ENCODE data around the gene ACR. TPM values are rescaled to one million over a fixed set of nuclear protein-coding genes. Genes with fewer than 3 reads are reported as not detected.
A peak's percentile ranks its signal among the peaks of the same experiment; 100 is the strongest.

The ACR gene
- total RNA-seq, 1 donor from 2014 or later: 2.8 TPM

DNA sequence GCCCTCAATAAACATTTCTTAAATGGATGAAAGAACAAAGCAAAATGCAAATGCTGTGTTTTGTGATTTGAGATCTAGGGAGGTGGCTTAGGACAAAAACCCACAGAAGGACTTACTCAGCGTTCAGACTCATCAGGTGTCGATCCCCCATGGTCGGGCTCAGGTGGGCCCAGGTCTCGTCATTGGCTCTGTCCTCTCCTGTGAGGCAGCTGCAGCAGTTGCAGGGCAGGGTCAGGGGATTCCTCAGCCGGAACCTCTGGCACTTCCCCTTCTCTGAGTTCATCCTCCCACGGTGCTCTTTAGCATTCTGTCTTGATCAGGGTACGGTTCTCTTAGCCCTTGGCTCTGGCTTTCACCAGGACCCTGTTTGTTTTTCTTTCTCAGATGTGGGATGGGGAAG is 14.0 kb upstream of the ACR start:
- H3K27me3 Mint-ChIP-seq (ENCODE audit: unreplicated experiment): peaks cover 59% of the 10 kb centered on the region
- no peak for DNase-seq (ENCODE audit: low spot score)

GRCh38 chr22:50724616-50725015 is 13.4 kb upstream of the ACR start:
- Mint-ChIP-seq H3K4me1 (ENCODE audit: unreplicated experiment) (peaks cover 18% of the 10 kb centered on the region), H3K36me3 (ENCODE audit: low read depth, unreplicated experiment) (peaks cover 60% of the 10 kb centered on the region), H3K27ac (ENCODE audit: unreplicated experiment) (no peak overlapping the region), H3K27me3 (ENCODE audit: unreplicated experiment) (peaks cover 57% of the 10 kb centered on the region), H3K4me3 (ENCODE audit: unreplicated experiment) (no peak overlapping the region), H3K9me3 (ENCODE audit: unreplicated experiment) (no peaks in the 10 kb centered on the region)
- no peak for TF ChIP-seq CTCF (IDR thresholded peaks at IDR 0.05; ENCODE audit: unreplicated experiment)
- no peak for DNase-seq (ENCODE audit: low spot score)

More for the DNA sequence above, 14.0 kb upstream of the ACR start:
- H3K27ac Mint-ChIP-seq (ENCODE audit: unreplicated experiment): peak overlapping the region; percentile 71
- no peaks in the 10 kb centered on the region for H3K9me3 Mint-ChIP-seq (ENCODE audit: unreplicated experiment)
- peaks cover 62% of the 10 kb centered on the region for H3K36me3 Mint-ChIP-seq (ENCODE audit: low read depth, unreplicated experiment)
- H3K4me1 Mint-ChIP-seq (ENCODE audit: unreplicated experiment): peaks cover 22% of the 10 kb centered on the region
- no peak for TF ChIP-seq CTCF (IDR thresholded peaks at IDR 0.05; ENCODE audit: unreplicated experiment)
- peak overlapping the region; percentile 72 for H3K4me3 Mint-ChIP-seq (ENCODE audit: unreplicated experiment)

- Mint-ChIP-seq H3K4me1 (ENCODE audit: unreplicated experiment) (peaks cover 24% of the 10 kb centered on the region), H3K9me3 (ENCODE audit: unreplicated experiment) (no peaks in the 10 kb centered on the region), H3K4me3 (ENCODE audit: unreplicated experiment) (peak overlapping the region; percentile 69), H3K27ac (ENCODE audit: unreplicated experiment) (no peak overlapping the region), H3K27me3 (ENCODE audit: unreplicated experiment) (peaks cover 63% of the 10 kb centered on the region), H3K36me3 (ENCODE audit: low read depth, unreplicated experiment) (peaks cover 65% of the 10 kb centered on the region)
- no peak for TF ChIP-seq CTCF (IDR thresholded peaks at IDR 0.05; ENCODE audit: unreplicated experiment)
- no peak for DNase-seq (ENCODE audit: low spot score)
Measured at GRCh38 chr22:50725597-50725996, 12.4 kb upstream of the ACR start.

DNA sequence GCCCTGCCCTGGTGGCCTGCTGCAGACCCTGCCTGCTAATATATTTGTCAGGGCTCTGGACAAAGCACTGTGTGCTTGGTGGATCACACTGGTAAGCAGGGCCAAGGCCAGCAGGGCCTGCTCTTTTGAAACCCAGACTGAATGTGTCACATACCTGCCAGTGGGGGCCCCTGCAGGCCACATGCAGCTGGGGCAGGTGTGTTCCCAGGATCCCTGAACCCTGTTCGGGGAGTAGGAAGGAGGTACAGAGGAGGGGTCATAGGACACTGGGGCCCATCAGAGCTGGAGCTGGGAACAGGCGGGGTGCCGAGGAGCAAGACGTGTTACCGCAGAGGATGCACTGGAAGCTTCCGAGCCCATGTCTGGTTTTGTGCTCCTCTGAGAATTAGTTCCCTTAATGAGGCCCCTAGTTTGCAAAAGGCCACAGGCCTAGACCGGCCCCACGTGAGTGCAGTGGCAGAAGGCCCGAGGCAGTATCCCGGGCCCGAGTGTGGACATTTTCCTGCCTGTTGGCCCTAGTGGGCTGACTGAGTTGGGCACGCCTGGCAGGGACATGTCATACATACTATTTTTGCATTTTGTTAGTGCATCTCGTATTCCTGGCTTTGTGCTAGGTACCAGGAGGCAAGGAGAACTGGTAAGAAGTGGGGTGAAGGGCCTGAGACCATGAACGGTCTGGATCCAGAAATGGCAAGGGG is 11.2 kb upstream of the ACR start:
- H3K27me3 Mint-ChIP-seq (ENCODE audit: unreplicated experiment): peaks cover 63% of the 10 kb centered on the region
- peak overlapping the region; percentile 80 for H3K27ac Mint-ChIP-seq (ENCODE audit: unreplicated experiment)
- no peak for DNase-seq (ENCODE audit: low spot score)
- H3K36me3 Mint-ChIP-seq (ENCODE audit: low read depth, unreplicated experiment): peaks cover 65% of the 10 kb centered on the region
- H3K9me3 Mint-ChIP-seq (ENCODE audit: unreplicated experiment): no peaks in the 10 kb centered on the region
- peaks cover 24% of the 10 kb centered on the region for H3K4me1 Mint-ChIP-seq (ENCODE audit: unreplicated experiment)
- TF ChIP-seq CTCF (IDR thresholded peaks at IDR 0.05; ENCODE audit: unreplicated experiment): no peak
- H3K4me3 Mint-ChIP-seq (ENCODE audit: unreplicated experiment): peak overlapping the region; percentile 84

GRCh38 chr22:50727678-50728522 is 10.1 kb upstream of the ACR start:
- peaks cover 62% of the 10 kb centered on the region for H3K27me3 Mint-ChIP-seq (ENCODE audit: unreplicated experiment)
- H3K36me3 Mint-ChIP-seq (ENCODE audit: low read depth, unreplicated experiment): peaks cover 64% of the 10 kb centered on the region
- H3K4me3 Mint-ChIP-seq (ENCODE audit: unreplicated experiment): peak overlapping the region; percentile 84
- no peak for DNase-seq (ENCODE audit: low spot score)
- TF ChIP-seq CTCF (IDR thresholded peaks at IDR 0.05; ENCODE audit: unreplicated experiment): no peak
- peaks cover 18% of the 10 kb centered on the region for H3K4me1 Mint-ChIP-seq (ENCODE audit: unreplicated experiment)
- H3K9me3 Mint-ChIP-seq (ENCODE audit: unreplicated experiment): no peaks in the 10 kb centered on the region
- peak overlapping the region; percentile 80 for H3K27ac Mint-ChIP-seq (ENCODE audit: unreplicated experiment)

All from endothelial cell (in vitro differentiated cells).